Fibroblast of the aortic adventitia (primary cell): ENCODE results near the gene SLC43A1. TPM values are rescaled to one million over a fixed set of nuclear protein-coding genes. Genes with fewer than 3 reads are reported as not detected.

Source experiments
- DNase-seq: peaks from one replicate; pipeline ENCODE4 v3.0.0-alpha.2; 2010; ENCODE audit warnings: low read depth
- H3K4me3 ChIP-seq: 2 replicates; pipeline ENCODE4 v1.5.1; 2011; ENCODE audit warnings: low read depth, mild to moderate bottlenecking, control low read depth, low read length, moderate library complexity
- CTCF ChIP-seq: IDR thresholded peaks from 2 replicates; pipeline ENCODE4 v1.5.1; 2011; ENCODE audit warnings: mild to moderate bottlenecking, low read length, control low read depth, inconsistent platforms; ENCODE audit not compliant: insufficient read depth
- total RNA-seq: library from RNA; depleted of rRNA; stranded (reverse); fragments of >200 nt; gene quantifications from 2 replicates; pipeline ENCODE4 v1.2.3, GENCODE V29; 2012; ENCODE audit warnings: low replicate concordance

SLC43A1 gene
- total RNA-seq, 1 donor = 11.4 TPM

- TF ChIP-seq CTCF = no peak
- H3K4me3 ChIP-seq = no peak overlapping the region
- DNase-seq = no peak
Observed at GRCh38 chr11:57475671-57476046, 39.8 kb downstream of the SLC43A1 start.

- no peak for DNase-seq
- H3K4me3 ChIP-seq = no peak overlapping the region
- TF ChIP-seq CTCF = no peak
Observed at GRCh38 chr11:57475191-57475590, 40.3 kb downstream of the SLC43A1 start.

- DNase-seq = no peak
- no peak overlapping the region for H3K4me3 ChIP-seq
- TF ChIP-seq CTCF = no peak
Observed at GRCh38 chr11:57474803-57475115, 40.7 kb downstream of the SLC43A1 start.

- TF ChIP-seq CTCF = no peak
- no peak for DNase-seq
- H3K4me3 ChIP-seq = no peak overlapping the region
Observed at GRCh38 chr11:57474017-57474802, 41.3 kb downstream of the SLC43A1 start.

- no peak for TF ChIP-seq CTCF
- no peak overlapping the region for H3K4me3 ChIP-seq
- no peak for DNase-seq
Observed at GRCh38 chr11:57473285-57473841, 42.1 kb downstream of the SLC43A1 start.

- no peak for TF ChIP-seq CTCF
- no peak for DNase-seq
- no peak overlapping the region for H3K4me3 ChIP-seq
Observed at GRCh38 chr11:57471496-57471895, 44.0 kb downstream of the SLC43A1 start.

GRCh38 chr11:57469268-57469667, 46.2 kb downstream of the SLC43A1 start:
- H3K4me3 ChIP-seq = no peak overlapping the region
- no peak for TF ChIP-seq CTCF
- DNase-seq = no peak
